ENCODE measurements around the gene MAPK12. TPM values are rescaled to one million over a fixed set of nuclear protein-coding genes. Genes with fewer than 3 reads are reported as not detected.

MAPK12 gene
- total and polyA plus RNA-seq, 4 donors, result 0.83 to 2.8 (median 1.9) TPM

- Histone ChIP-seq H3K9me3 (ENCODE audit: control insufficient read depth in 4 of 4, low read length in 3 of 4) (no peaks in the 10 kb centered on the region), H3K4me1 (ENCODE audit: control insufficient read depth in 4 of 4, insufficient read depth in 4 of 4, low read length in 3 of 4) (peaks cover 11 to 72% (median 57%) of the 10 kb centered on the region in 4 donors), H3K36me3 (ENCODE audit: control insufficient read depth in 4 of 4, insufficient read depth in 3 of 4, low read depth in 1 of 4, low read length in 3 of 4) (peaks cover 0 to 4% (median 2%) of the 10 kb centered on the region in 4 donors), H3K27ac (ENCODE audit: low read depth in 1 of 2, low read length in 2 of 2) (no peak overlapping the region), H3K9ac (ENCODE audit: low read depth in 1 of 2, low read length in 2 of 2) (no peak overlapping the region), H3K4me3 (ENCODE audit: low read depth in 1 of 3, low read length in 3 of 3) (no peak overlapping the region), H3K27me3 (ENCODE audit: control insufficient read depth in 4 of 4, insufficient read depth in 4 of 4, low read length in 3 of 4) (no peaks in the 10 kb centered on the region)
- WGBS, result 84% methylated on average over 20 of the region's 20 CpGs
- TF ChIP-seq FOXA2 (IDR thresholded peaks at IDR 0.05), result no peak
- peak; percentile 17 for TF ChIP-seq CTCF (IDR thresholded peaks at IDR 0.05; ENCODE audit: low read depth, low read length, missing input control)
- no peak for TF ChIP-seq HNF4A (conservative IDR thresholded peaks at IDR 0.05)
- no peak for DNase-seq (ENCODE audit: low spot score)
These were observed 15.0 kb downstream of the MAPK12 start for GRCh38 chr22:50246242-50247175.

- no peak for DNase-seq (ENCODE audit: low spot score)
- Histone ChIP-seq H3K9me3 (ENCODE audit: control insufficient read depth in 4 of 4, low read length in 3 of 4) (no peaks in the 10 kb centered on the region), H3K4me1 (ENCODE audit: control insufficient read depth in 4 of 4, insufficient read depth in 4 of 4, low read length in 3 of 4) (peaks cover 9 to 72% (median 58%) of the 10 kb centered on the region in 4 donors), H3K27ac (ENCODE audit: low read depth in 1 of 2, low read length in 2 of 2) (peak overlapping the region; percentile 80 to 95), H3K9ac (ENCODE audit: low read depth in 1 of 2, low read length in 2 of 2) (peak overlapping the region; percentile 6 to 13), H3K27me3 (ENCODE audit: control insufficient read depth in 4 of 4, insufficient read depth in 4 of 4, low read length in 3 of 4) (no peaks in the 10 kb centered on the region), H3K36me3 (ENCODE audit: control insufficient read depth in 4 of 4, insufficient read depth in 3 of 4, low read depth in 1 of 4, low read length in 3 of 4) (peaks cover 0 to 4% (median 2%) of the 10 kb centered on the region in 4 donors), H3K4me3 (ENCODE audit: low read depth in 1 of 3, low read length in 3 of 3) (peak overlapping the region; percentile 78 to 99 (median 87))
- WGBS, result 14% methylated on average over 53 of the region's 53 CpGs
- TF ChIP-seq GABPA (IDR thresholded peaks at IDR 0.05 in 1 of 2, conservative IDR thresholded peaks at IDR 0.05 in 1 of 2) (peak in 1 of 2 donors; percentile 57), EGR1 (IDR thresholded peaks at IDR 0.05; ENCODE audit: low read depth in 2 of 2) (no peak), MAX (IDR thresholded peaks at IDR 0.05) (no peak), HNF4G (IDR thresholded peaks at IDR 0.05) (no peak), RAD21 (IDR thresholded peaks at IDR 0.05) (no peak), REST (IDR thresholded peaks at IDR 0.05) (no peak), YY1 (IDR thresholded peaks at IDR 0.05) (no peak), JUND (IDR thresholded peaks at IDR 0.05) (no peak)
These were observed 16.0 kb downstream of the MAPK12 start for GRCh38 chr22:50245214-50246072.

Measured in liver (tissue), 9 donors.